T1000 (cell line): Measurements from ENCODE around the gene SLC13A3.

Source experiments
- DNase-seq: peaks from one replicate; lab custom pipeline; 2025; ENCODE audit warnings: mixed read lengths; lab: John Stamatoyannopoulos, UW

SLC13A3 gene

GRCh38 chr20:46575937-46576461, 75.3 kb downstream of the SLC13A3 start:
- no peak for DNase-seq

GRCh38 chr20:46575394-46575793, 75.9 kb downstream of the SLC13A3 start:
- no peak for DNase-seq

GRCh38 chr20:46573788-46574584, 77.3 kb downstream of the SLC13A3 start:
- no peak for DNase-seq

- DNase-seq: no peak
Observed at GRCh38 chr20:46573234-46573633, 78.0 kb downstream of the SLC13A3 start.

GRCh38 chr20:46572790-46573189, 78.5 kb downstream of the SLC13A3 start:
- DNase-seq: no peak

GRCh38 chr20:46572153-46572552, 79.1 kb downstream of the SLC13A3 start:
- no peak for DNase-seq

GRCh38 chr20:46571418-46571817, 79.8 kb downstream of the SLC13A3 start:
- DNase-seq: no peak

- DNase-seq: no peak
Observed at GRCh38 chr20:46570956-46571355, 80.3 kb downstream of the SLC13A3 start.

- DNase-seq: no peak
Observed at GRCh38 chr20:46569961-46570360, 81.3 kb downstream of the SLC13A3 start.

GRCh38 chr20:46568570-46569129, 82.6 kb downstream of the SLC13A3 start:
- DNase-seq: no peak

GRCh38 chr20:46566125-46566524, 85.1 kb downstream of the SLC13A3 start:
- no peak for DNase-seq

GRCh38 chr20:46564241-46564957, 86.9 kb downstream of the SLC13A3 start:
- no peak for DNase-seq

- DNase-seq: no peak
Observed at GRCh38 chr20:46563860-46564221, 87.4 kb downstream of the SLC13A3 start.

- no peak for DNase-seq
Observed at GRCh38 chr20:46563170-46563859, 87.9 kb downstream of the SLC13A3 start.

GRCh38 chr20:46562373-46563169, 88.7 kb downstream of the SLC13A3 start:
- no peak for DNase-seq

GRCh38 chr20:46562009-46562372, 89.3 kb downstream of the SLC13A3 start:
- no peak for DNase-seq

- no peak for DNase-seq
Observed at GRCh38 chr20:46559685-46560440, 91.4 kb downstream of the SLC13A3 start.

- no peak for DNase-seq
Observed at GRCh38 chr20:46559001-46559400, 92.3 kb downstream of the SLC13A3 start.

- DNase-seq: peak; percentile 80
Observed at GRCh38 chr20:46558511-46558959, 92.7 kb downstream of the SLC13A3 start.

GRCh38 chr20:46557231-46557956, 93.9 kb downstream of the SLC13A3 start:
- DNase-seq: no peak
